K562 (cell line): ENCODE data around the gene KLHL33. TPM values are rescaled to one million over a fixed set of nuclear protein-coding genes. Genes with fewer than 3 reads are reported as not detected.

Experiments
- COPS2 ChIP-seq: fragments of 450-650 bp; conservative IDR thresholded peaks from 2 replicates; pipeline ENCODE4 v1.6.1; 2016; ENCODE audit warnings: mild to moderate bottlenecking, moderate library complexity
- CTCFL ChIP-seq: IDR thresholded peaks from 2 replicates; pipeline ENCODE4 v1.6.1; 2011; ENCODE audit warnings: borderline replicate concordance, low read depth, mild to moderate bottlenecking, moderate library complexity, low read length; ENCODE audit not compliant: insufficient read depth, poor library complexity, severe bottlenecking
- DEAF1 ChIP-seq: fragments of 450-650 bp; formaldehyde crosslinking; IDR thresholded peaks from 2 replicates; pipeline ENCODE4 v1.4.0; 2020; ENCODE audit warnings: mild to moderate bottlenecking, moderate library complexity
- DLX4 ChIP-seq: fragments of 250-450 bp; sonication (Bioruptor Pico); IDR thresholded peaks from 2 replicates; pipeline ENCODE4 v1.6.1; 2021; ENCODE audit warnings: mild to moderate bottlenecking
- EHMT2 ChIP-seq: fragments of 450-650 bp; IDR thresholded peaks from 2 replicates; pipeline ENCODE4 v1.6.1; 2018; ENCODE audit warnings: antibody characterized with exemption
- FOXA1 ChIP-seq: fragments of 450-650 bp; IDR thresholded peaks from 2 replicates; pipeline ENCODE4 v1.6.1; 2016; ENCODE audit warnings: mild to moderate bottlenecking, borderline replicate concordance
- ID3 ChIP-seq, 2 experiments: fragments of 250-450 bp in 1 of 2; fragments of 450-650 bp in 1 of 2; sonication (Bioruptor Pico) in 1 of 2; IDR thresholded peaks; 2 replicates each; pipeline versions ENCODE4 v1.6.1 to v1.8.0; 2016 to 2021; ENCODE audit warnings: mild to moderate bottlenecking in 2 of 2, moderate library complexity in 2 of 2, missing compliant biosample characterization in 1 of 2, missing genetic modification characterization in 1 of 2
- MAFG ChIP-seq: fragments of 450-650 bp; conservative IDR thresholded peaks from 2 replicates; pipeline ENCODE4 v1.6.1; 2016; ENCODE audit warnings: missing genetic modification characterization, missing compliant biosample characterization
- MIER1 ChIP-seq: fragments of 450-650 bp; IDR thresholded peaks from 2 replicates; pipeline ENCODE4 v1.6.1; 2016; ENCODE audit warnings: antibody characterized with exemption, mild to moderate bottlenecking, low read depth
- NUFIP1 ChIP-seq: fragments of 450-650 bp; IDR thresholded peaks from 2 replicates; pipeline ENCODE4 v1.6.1; 2018; ENCODE audit not compliant: partially characterized antibody
- RHOXF2B ChIP-seq: fragments of 250-450 bp; sonication (Bioruptor Pico); conservative IDR thresholded peaks from 2 replicates; pipeline ENCODE4 v1.5.1; 2021
- SPI1 ChIP-seq: IDR thresholded peaks from 2 replicates; pipeline ENCODE4 v1.6.1; 2011; ENCODE audit warnings: low read depth, low read length, control low read depth, borderline replicate concordance
- SUPT5H ChIP-seq: fragments of 450-650 bp; IDR thresholded peaks from 2 replicates; pipeline ENCODE4 v1.6.1; 2016
- UBTF ChIP-seq, 2 experiments: IDR thresholded peaks; 2 replicates each; pipeline ENCODE4 v1.6.1; 2012; ENCODE audit warnings: improper control_type of control experiment in 2 of 2, low read depth in 2 of 2, low read length in 2 of 2, borderline replicate concordance in 1 of 2
- ZFP30 ChIP-seq: fragments of 250-450 bp; sonication (Bioruptor Pico); IDR thresholded peaks from 2 replicates; pipeline ENCODE4 v1.8.0; 2022; ENCODE audit warnings: moderate library complexity, mild to moderate bottlenecking, inconsistent platforms, borderline replicate concordance
- ZNF592 ChIP-seq: fragments of 450-650 bp; IDR thresholded peaks from 2 replicates; pipeline ENCODE4 v1.6.1; 2017; ENCODE audit warnings: antibody characterized with exemption, mild to moderate bottlenecking
- polyA plus RNA-seq, 8 experiments: library from polyadenylated mRNA; depleted of rRNA in 4 of 8; stranded (reverse) in 5 of 8; unstranded in 3 of 8; fragments of >200 nt; fragmentation: Nextera tagmentation in 2 of 8; fragmentation: Illumina TruSeq in 1 of 8; extraction: Ambion mirVana in 2 of 8; extraction: Trizol in 1 of 8; gene quantifications; 2 replicates each; pipeline versions ENCODE4 v1.2.1 to v1.2.3, GENCODE V29; 2011 to 2014; ENCODE audit warnings: inconsistent platforms in 1 of 8, missing spikeins in 1 of 8
- total RNA-seq, 7 experiments: library from RNA; depleted of rRNA in 6 of 7; stranded (reverse); fragments of >200 nt in 6 of 7; fragmentation: Illumina TruSeq in 2 of 7; extraction: Trizol in 2 of 7; gene quantifications; 2 replicates each; pipeline versions ENCODE4 v1.2.1 to v1.2.3, GENCODE V29; 2011 to 2021; ENCODE audit warnings: low replicate concordance in 1 of 7

Gene KLHL33
- total and polyA plus RNA-seq, 9 of the 15 experiments (the other 6 are each of a cell fraction or from before 2014, with no cell fraction given) = 0.04 to 0.27 (median 0.13) TPM; not detected in 6

- peak; percentile 98 for TF ChIP-seq SUPT5H
- no peak for TF ChIP-seq MAFG (tag)
- 0 out of 2 replicates have a peak, but pooled peaks have one; percentile 14 for TF ChIP-seq ZNF592
- TF ChIP-seq MIER1 = no peak
- no peak for TF ChIP-seq RHOXF2B
- TF ChIP-seq DEAF1 (CRISPR knock-in tag) = no peak
- TF ChIP-seq EHMT2 = no peak
- TF ChIP-seq SPI1 = no peak
- no peak for TF ChIP-seq COPS2
- no peak for TF ChIP-seq ID3 (CRISPR knock-in tag; IDR thresholded peaks at IDR 0.05)
- no peak for TF ChIP-seq ID3 (tag; IDR thresholded peaks at IDR 0.05)
- no peak; a peak in 1 of 4 replicates for TF ChIP-seq UBTF (IDR thresholded peaks at IDR 0.05; ENCODE audit: borderline replicate concordance in 1 of 2, low read depth in 2 of 2, low read length in 2 of 2)
- no peak for TF ChIP-seq DLX4
- TF ChIP-seq ZFP30 = no peak
- TF ChIP-seq NUFIP1 = no peak
- TF ChIP-seq CTCFL = no peak
- TF ChIP-seq FOXA1 = no peak
Observed at GRCh38 chr14:20469242-20469889, 33.4 kb upstream of the KLHL33 start, which contains the start of gene PNP (continued).
